Effector memory CD4-positive, alpha-beta T cell (primary cell): ENCODE data around the gene AMZ2.
"Not testable (repeated sequence)": the region's sequence is repeated elsewhere in the genome, so short reads cannot be mapped to it uniquely, and the experiment has no call there.

ENCODE experiments used
- DNase-seq, 3 donors: peaks; one replicate each; pipeline ENCODE4 v3.0.0-alpha.2; 2020
- H3K27ac ChIP-seq: 2 replicates; pipeline ENCODE4 v1.7.0; 2013; ENCODE audit warnings: mild to moderate bottlenecking, low read length, moderate library complexity; ENCODE audit not compliant: insufficient read depth, poor library complexity, severe bottlenecking
- H3K27me3 ChIP-seq: replicated peaks from 2 replicates; pipeline ENCODE4 v1.7.0; 2013; ENCODE audit warnings: mild to moderate bottlenecking, low read length; ENCODE audit not compliant: insufficient read depth, control insufficient read depth, poor library complexity, severe bottlenecking
- H3K36me3 ChIP-seq: 2 replicates; pipeline ENCODE4 v1.7.0; 2013; ENCODE audit warnings: mild to moderate bottlenecking, low read length, moderate library complexity; ENCODE audit not compliant: control insufficient read depth, insufficient read depth
- H3K4me1 ChIP-seq: 2 replicates; pipeline ENCODE4 v1.7.0; 2013; ENCODE audit warnings: low read length, mild to moderate bottlenecking; ENCODE audit not compliant: control insufficient read depth, insufficient read depth, poor library complexity, severe bottlenecking
- H3K4me3 ChIP-seq: 2 replicates; pipeline ENCODE4 v1.7.0; 2013; ENCODE audit warnings: low read length, low read depth, mild to moderate bottlenecking; ENCODE audit not compliant: insufficient read depth, poor library complexity, severe bottlenecking
- H3K9me3 ChIP-seq: 2 replicates; pipeline ENCODE4 v1.7.0; 2013; ENCODE audit warnings: mild to moderate bottlenecking, low read length, moderate library complexity; ENCODE audit not compliant: control insufficient read depth
- total RNA-seq, 3 donors: gene quantifications; one replicate each; lab custom pipeline; 2026; lab: John Stamatoyannopoulos, UW

AMZ2 gene
- 70.1 to 106 (median 88.2) reads per million in 3 donors for total RNA-seq

GRCh38 chr17:68247445-68248198 is at the start of gene AMZ2:
Gene AMZ2, plus strand, starts transcription at chr17:68248043. Its CDS starts 2,145 bp downstream, at chr17:68250188.
- peak within 1 kb of the TSS; percentile 60 for H3K4me3 ChIP-seq
- peak within 1 kb of the TSS; percentile 97 for H3K27ac ChIP-seq
- peaks cover 3% of the 10 kb centered on the region for H3K36me3 ChIP-seq
- DNase-seq, result peak; percentile 91 to 97 (median 94)
- peaks cover 28% of the 10 kb centered on the region for H3K4me1 ChIP-seq
- no peaks in the 10 kb centered on the region for H3K27me3 ChIP-seq
- no peaks in the 10 kb centered on the region for H3K9me3 ChIP-seq

GRCh38 chr17:68198931-68199836 is 48.7 kb upstream of the AMZ2 start:
- no peaks in the 10 kb centered on the region for H3K27me3 ChIP-seq
- no peak for DNase-seq
- no peaks in the 10 kb centered on the region for H3K9me3 ChIP-seq
- H3K36me3 ChIP-seq, result no peaks in the 10 kb centered on the region
- H3K4me3 ChIP-seq, result peak overlapping the region; percentile 77
- peaks cover 41% of the 10 kb centered on the region for H3K4me1 ChIP-seq
- no peak overlapping the region for H3K27ac ChIP-seq

- H3K4me3 ChIP-seq, result peak overlapping the region; percentile 77
- peaks cover 45% of the 10 kb centered on the region for H3K4me1 ChIP-seq
- no peak for DNase-seq
- no peaks in the 10 kb centered on the region for H3K36me3 ChIP-seq
- H3K27me3 ChIP-seq, result no peaks in the 10 kb centered on the region
- H3K9me3 ChIP-seq, result no peaks in the 10 kb centered on the region
- H3K27ac ChIP-seq, result no peak overlapping the region
These were observed 47.8 kb upstream of the AMZ2 start for GRCh38 chr17:68199837-68200688.

- H3K4me3 ChIP-seq, result peak overlapping the region; percentile 77
- peaks cover 44% of the 10 kb centered on the region for H3K4me1 ChIP-seq
- peak; percentile 59 to 65 (median 59) for DNase-seq
- H3K27me3 ChIP-seq, result no peaks in the 10 kb centered on the region
- H3K9me3 ChIP-seq, result no peaks in the 10 kb centered on the region
- no peaks in the 10 kb centered on the region for H3K36me3 ChIP-seq
- H3K27ac ChIP-seq, result no peak overlapping the region
These were observed 47.0 kb upstream of the AMZ2 start for GRCh38 chr17:68200689-68201417.

GRCh38 chr17:68201418-68201771 is 46.4 kb upstream of the AMZ2 start:
- not testable (repeated sequence) for H3K4me3 ChIP-seq, H3K9me3 ChIP-seq, DNase-seq, H3K36me3 ChIP-seq, H3K27me3 ChIP-seq, H3K27ac ChIP-seq
- H3K4me1 ChIP-seq, result peaks cover 40% of the 10 kb centered on the region

- not testable (repeated sequence) for H3K9me3 ChIP-seq, H3K27ac ChIP-seq, H3K4me3 ChIP-seq, DNase-seq, H3K36me3 ChIP-seq, H3K27me3 ChIP-seq
- H3K4me1 ChIP-seq, result peaks cover 38% of the 10 kb centered on the region
These were observed 45.5 kb upstream of the AMZ2 start for GRCh38 chr17:68202321-68202720.

- H3K27ac ChIP-seq, result peak overlapping the region; percentile 81
- peak overlapping the region; percentile 77 for H3K4me3 ChIP-seq
- no peaks in the 10 kb centered on the region for H3K36me3 ChIP-seq
- no peaks in the 10 kb centered on the region for H3K9me3 ChIP-seq
- H3K27me3 ChIP-seq, result no peaks in the 10 kb centered on the region
- H3K4me1 ChIP-seq, result peaks cover 26% of the 10 kb centered on the region
- no peak for DNase-seq
These were observed 43.1 kb upstream of the AMZ2 start for GRCh38 chr17:68204736-68205135.

GRCh38 chr17:68205251-68205807 is 42.5 kb upstream of the AMZ2 start:
- Histone ChIP-seq H3K4me1 (peaks cover 22% of the 10 kb centered on the region), H3K27ac (peak overlapping the region; percentile 81), H3K27me3 (no peaks in the 10 kb centered on the region), H3K4me3 (peak overlapping the region; percentile 77), H3K36me3 (peaks cover 4% of the 10 kb centered on the region), H3K9me3 (no peaks in the 10 kb centered on the region)
- DNase-seq, result peak; percentile 82 to 88 (median 84)
